IMR-90 (cell line): ENCODE measurements around the gene EBLN1.

Experiments used
- CTCF ChIP-seq: conservative IDR thresholded peaks from 2 replicates; pipeline ENCODE4 v1.5.1; 2012; ENCODE audit warnings: mild to moderate bottlenecking, low read depth, low read length, improper control_type of control experiment
- MAZ ChIP-seq: IDR thresholded peaks from 2 replicates; pipeline ENCODE4 v1.6.1; 2012; ENCODE audit warnings: low read depth, mild to moderate bottlenecking, low read length, improper control_type of control experiment, moderate library complexity, borderline replicate concordance
- POLR2A ChIP-seq: IDR thresholded peaks from 2 replicates; pipeline ENCODE4 v1.6.1; 2012; ENCODE audit warnings: mild to moderate bottlenecking, low read depth, low read length
- RAD21 ChIP-seq: IDR thresholded peaks from 2 replicates; pipeline ENCODE4 v1.6.1; 2012; ENCODE audit warnings: low read length, improper control_type of control experiment
- RCOR1 ChIP-seq: IDR thresholded peaks from 2 replicates; pipeline ENCODE4 v1.6.1; 2012; ENCODE audit warnings: mild to moderate bottlenecking, low read length, improper control_type of control experiment; ENCODE audit not compliant: insufficient replicate concordance

- no peak for TF ChIP-seq RAD21
- no peak for TF ChIP-seq CTCF
- TF ChIP-seq RCOR1: no peak
- no peak for TF ChIP-seq POLR2A
- no peak for TF ChIP-seq MAZ
Measured at GRCh38 chr10:22252801-22253579, 35.2 kb upstream of the EBLN1 start.
